ENCODE measurements around the gene CCP110. TPM values are rescaled to one million over a fixed set of nuclear protein-coding genes. Genes with fewer than 3 reads are reported as not detected.

The CCP110 gene
- total RNA-seq, 2 experiments from 2014 or later: 44.7 to 50.9 TPM

DNA sequence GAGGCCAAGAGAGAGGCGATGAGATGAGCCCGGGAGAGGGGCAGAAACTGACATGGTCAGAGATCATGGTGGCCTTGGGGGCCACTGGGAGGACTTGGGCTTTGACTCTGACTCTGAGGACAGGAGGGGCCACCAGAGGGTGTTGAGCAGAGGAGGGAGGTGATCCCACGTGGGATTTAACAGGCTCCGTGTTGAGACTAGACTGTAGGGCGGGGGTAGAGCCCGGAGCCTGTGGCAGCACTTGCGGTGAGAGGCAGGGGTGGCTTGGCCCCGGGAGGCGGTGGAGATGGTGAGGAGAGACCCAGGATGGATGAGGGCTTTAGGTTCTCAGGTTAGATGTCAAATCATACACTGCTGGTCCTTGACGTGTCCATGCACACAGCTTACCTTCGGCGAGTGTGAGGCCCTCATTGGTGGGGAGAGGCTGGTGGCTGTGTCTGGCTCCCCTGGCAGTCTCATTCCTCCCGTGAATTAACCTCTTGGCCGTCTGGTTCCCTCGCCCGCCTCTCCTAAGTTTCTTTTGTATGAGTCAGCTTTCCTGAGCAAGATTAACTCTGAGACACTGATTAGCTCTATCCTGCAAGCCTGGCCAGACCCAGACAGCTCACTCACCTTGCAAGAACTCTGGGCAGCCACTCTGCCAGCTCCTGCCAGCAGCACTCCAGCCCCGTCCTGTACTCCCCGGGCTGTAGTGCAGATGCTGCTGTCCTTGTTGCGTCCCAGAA is 71.5 kb downstream of the CCP110 start:
- H3K36me3 Mint-ChIP-seq (ENCODE audit: low read depth): peaks cover 11% of the 10 kb centered on the region
- H3K27me3 Mint-ChIP-seq: no peaks in the 10 kb centered on the region
- ChIA-PET CTCF (interaction anchor here (0.8 to 1.0 kb wide), 2 partner anchors 12 kb away, joined by 3 read pairs; no protein-coding TSS in a partner anchor), POLR2A (interaction anchor here (1.0 kb wide), 1 partner anchor 39 kb away, joined by 3 read pairs; the partner anchor contains the start of gene VPS35L)
- no peaks in the 10 kb centered on the region for H3K4me1 Mint-ChIP-seq
- DNase-seq: no peak
- no peaks in the 10 kb centered on the region for H3K9me3 Mint-ChIP-seq
- H3K4me3 Mint-ChIP-seq: no peak overlapping the region
- no peak overlapping the region for H3K27ac Mint-ChIP-seq

GRCh38 chr16:19598805-19599510 is 75.2 kb downstream of the CCP110 start:
- no peaks in the 10 kb centered on the region for H3K27me3 Mint-ChIP-seq
- H3K4me3 Mint-ChIP-seq: no peak overlapping the region
- H3K4me1 Mint-ChIP-seq: no peaks in the 10 kb centered on the region
- DNase-seq: no peak
- no peak overlapping the region for H3K27ac Mint-ChIP-seq
- H3K9me3 Mint-ChIP-seq: no peaks in the 10 kb centered on the region
- H3K36me3 Mint-ChIP-seq (ENCODE audit: low read depth): peaks cover 8% of the 10 kb centered on the region
- CTCF ChIA-PET: interaction anchor here (0.6 to 5.3 kb wide), 7 partner anchors 9 to 309 kb away, joined by 3 to 49 read pairs (median 8); partner anchors contain the start of genes GPRC5B and VPS35L
- POLR2A ChIA-PET: no interaction called here

- Mint-ChIP-seq H3K4me1 (no peaks in the 10 kb centered on the region), H3K4me3 (no peak overlapping the region), H3K27me3 (no peaks in the 10 kb centered on the region), H3K27ac (no peak overlapping the region), H3K36me3 (ENCODE audit: low read depth) (peaks cover 18% of the 10 kb centered on the region), H3K9me3 (no peaks in the 10 kb centered on the region)
- DNase-seq: no peak
- POLR2A ChIA-PET: no interaction called here
- CTCF ChIA-PET: interaction anchor here (0.7 to 5.3 kb wide), 4 partner anchors 16 to 286 kb away, joined by 3 to 49 read pairs (median 8); partner anchors contain the start of genes GPRC5B and VPS35L
Measured at GRCh38 chr16:19599968-19600716, 76.4 kb downstream of the CCP110 start.

DNA sequence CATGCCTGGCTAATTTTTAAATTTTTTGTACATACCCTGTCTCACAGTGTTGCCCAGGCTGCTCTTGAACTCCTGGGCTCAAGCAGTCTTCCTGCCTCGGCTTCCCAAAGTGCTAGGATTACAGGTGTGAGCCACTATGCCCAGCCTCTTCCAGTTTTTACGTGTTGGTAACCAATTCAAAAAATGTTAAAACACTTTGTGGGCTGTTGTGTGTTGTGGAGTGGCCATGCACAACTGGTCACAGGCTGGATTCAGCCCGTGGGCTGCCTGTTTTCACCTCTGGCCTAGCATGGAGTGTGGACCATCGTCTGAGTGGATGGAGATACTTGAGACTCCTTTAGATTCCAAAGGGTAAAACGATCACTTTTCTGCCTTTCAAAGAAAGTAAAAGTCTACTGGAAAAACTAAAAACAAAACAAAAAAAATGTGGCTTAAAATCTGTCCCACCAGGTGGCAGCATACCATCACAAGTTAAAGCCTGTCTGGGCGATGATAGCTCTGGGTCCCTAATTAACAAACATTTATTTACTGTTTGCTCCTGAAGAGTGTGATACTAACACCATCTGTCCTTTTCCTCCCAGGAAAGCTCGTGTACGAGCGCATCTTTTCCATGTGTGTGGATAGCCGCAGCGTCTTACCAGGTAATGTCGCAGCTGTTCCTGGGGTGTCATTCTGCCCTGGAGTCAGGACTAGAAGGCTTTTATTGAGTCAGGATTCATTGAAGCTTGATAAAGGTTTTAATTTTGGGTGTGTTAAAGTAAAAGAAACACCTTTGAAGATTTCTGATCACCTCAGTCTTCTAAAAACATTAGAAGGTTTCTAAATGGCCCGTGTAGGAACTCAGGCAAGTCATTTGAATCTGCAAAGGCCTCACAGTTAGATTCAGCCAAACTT is 77.6 kb downstream of the CCP110 start:
- H3K27me3 Mint-ChIP-seq: no peaks in the 10 kb centered on the region
- peaks cover 30% of the 10 kb centered on the region for H3K36me3 Mint-ChIP-seq (ENCODE audit: low read depth)
- H3K9me3 Mint-ChIP-seq: no peaks in the 10 kb centered on the region
- ChIA-PET CTCF (interaction anchor here (0.7 to 5.3 kb wide), 13 partner anchors 12 to 298 kb away, joined by 3 to 49 read pairs (median 3); partner anchors contain the start of gene GPRC5B), POLR2A (interaction anchor here (1.2 kb wide), 1 partner anchor 285 kb away, joined by 5 read pairs; no protein-coding TSS in a partner anchor)
- H3K27ac Mint-ChIP-seq: peak overlapping the region; percentile 21
- no peak overlapping the region for H3K4me3 Mint-ChIP-seq
- peak; percentile 39 for DNase-seq
- H3K4me1 Mint-ChIP-seq: peaks cover 2% of the 10 kb centered on the region

Other genes starting within 250 kb of the CCP110 start
- not detected for gene CLEC19A, start 238.2 kb upstream of the CCP110 start, total RNA-seq
- under 1 TPM; 0.53 to 0.98 TPM for gene TMC5, start 106.1 kb upstream of the CCP110 start, total RNA-seq
- gene GDE1, start 1.8 kb upstream of the CCP110 start, total RNA-seq: 10 to 100 TPM; 54.6 to 55.4 TPM
- gene VPS35L, start 31.8 kb downstream of the CCP110 start, total RNA-seq: 10 to 100 TPM; 48.7 to 55.4 TPM
- 10 to 100 TPM; 13.7 TPM for gene KNOP1, start 194.3 kb downstream of the CCP110 start, total RNA-seq
- 1 to 10 TPM in 1 of 2 experiments, under 1 TPM in 1; 0.73 to 1.1 TPM for gene IQCK, start 194.3 kb downstream of the CCP110 start, total RNA-seq